Hepatocyte (in vitro differentiated cells): ENCODE data around the gene FXYD6. TPM values are rescaled to one million over a fixed set of nuclear protein-coding genes. Genes with fewer than 3 reads are reported as not detected.
"Not testable (repeated sequence)": the region's sequence is repeated elsewhere in the genome, so short reads cannot be mapped to it uniquely, and the experiment has no call there.

ENCODE experiments used
- DNase-seq: peaks from one replicate; pipeline ENCODE4 v3.0.0-alpha.2; 2016; ENCODE audit warnings: low spot score
- H2AFZ ChIP-seq: fragments of 200-600 bp; sonication (generic); 2 replicates; pipeline ENCODE4 v1.6.0; 2016; ENCODE audit warnings: antibody characterized with exemption, mild to moderate bottlenecking
- H3K27ac ChIP-seq: fragments of 200-600 bp; sonication (generic); 2 replicates; pipeline ENCODE4 v1.5.1; 2016; ENCODE audit warnings: mild to moderate bottlenecking
- H3K27me3 ChIP-seq: fragments of 200-600 bp; sonication (generic); 2 replicates; pipeline ENCODE4 v1.6.1; 2016
- H3K36me3 ChIP-seq: fragments of 200-600 bp; sonication (generic); replicated peaks from 2 replicates; pipeline ENCODE4 v1.5.1; 2016; ENCODE audit warnings: low read depth; ENCODE audit not compliant: insufficient read depth
- H3K4me1 ChIP-seq: fragments of 200-600 bp; sonication (generic); 2 replicates; pipeline ENCODE4 v1.5.1; 2016; ENCODE audit warnings: mild to moderate bottlenecking, moderate library complexity; ENCODE audit not compliant: insufficient read depth
- H3K4me2 ChIP-seq: fragments of 200-600 bp; sonication (generic); 2 replicates; pipeline ENCODE4 v1.6.0; 2016
- H3K4me3 ChIP-seq: fragments of 200-600 bp; sonication (generic); 2 replicates; pipeline ENCODE4 v1.5.1; 2016; ENCODE audit warnings: mild to moderate bottlenecking
- H3K79me2 ChIP-seq: fragments of 200-600 bp; sonication (generic); 2 replicates; pipeline ENCODE4 v1.6.0; 2017; ENCODE audit warnings: mild to moderate bottlenecking
- H3K9me2 ChIP-seq: fragments of 200-600 bp; sonication (generic); replicated peaks from 2 replicates; pipeline ENCODE4 v1.6.0; 2017; ENCODE audit warnings: mild to moderate bottlenecking; ENCODE audit not compliant: insufficient read depth
- H3K9me3 ChIP-seq: fragments of 200-600 bp; sonication (generic); 2 replicates; pipeline ENCODE4 v1.5.1; 2016; ENCODE audit warnings: low read depth, mild to moderate bottlenecking
- H4K20me1 ChIP-seq: fragments of 200-600 bp; sonication (generic); 2 replicates; pipeline ENCODE4 v1.6.0; 2016; ENCODE audit warnings: mild to moderate bottlenecking; ENCODE audit not compliant: insufficient read depth, poor library complexity, severe bottlenecking
- CTCF ChIP-seq: fragments of 200-600 bp; sonication (generic); IDR thresholded peaks from 2 replicates; pipeline ENCODE4 v1.5.1; 2016; ENCODE audit warnings: antibody characterized with exemption, mild to moderate bottlenecking; ENCODE audit not compliant: poor library complexity
- EZH2 ChIP-seq: fragments of 200-600 bp; sonication (generic); IDR thresholded peaks from 2 replicates; pipeline ENCODE4 v1.6.1; 2016; ENCODE audit warnings: antibody characterized with exemption, mild to moderate bottlenecking, borderline replicate concordance
- EZH2phosphoT487 ChIP-seq: fragments of 200-600 bp; sonication (generic); IDR thresholded peaks from one replicate; pipeline ENCODE4 v1.6.1; 2018; ENCODE audit warnings: antibody characterized with exemption, mild to moderate bottlenecking, low read depth, moderate library complexity; ENCODE audit not compliant: unreplicated experiment, severe bottlenecking
- WGBS: methylation state at CpG from one replicate; pipeline ENCODE4 v1.1.6; 2016; ENCODE audit warnings: low lambda C conversion rate; ENCODE audit errors: missing lambda C conversion rate; 5-methylcytosine and 5-hydroxymethylcytosine counted together
- polyA plus RNA-seq: library from polyadenylated mRNA; unstranded; fragments of >200 nt; fragmentation: Nextera tagmentation; extraction: Ambion mirVana; gene quantifications from 2 replicates; pipeline ENCODE4 v1.2.1, GENCODE V29; 2016
- total RNA-seq: library from RNA; depleted of rRNA; stranded (reverse); fragments of >200 nt; gene quantifications from 2 replicates; pipeline ENCODE4 v1.2.3, GENCODE V29; 2014

Gene FXYD6
- total and polyA plus RNA-seq, 2 experiments from 2014 or later, result 28.3 to 56.9 TPM

DNA sequence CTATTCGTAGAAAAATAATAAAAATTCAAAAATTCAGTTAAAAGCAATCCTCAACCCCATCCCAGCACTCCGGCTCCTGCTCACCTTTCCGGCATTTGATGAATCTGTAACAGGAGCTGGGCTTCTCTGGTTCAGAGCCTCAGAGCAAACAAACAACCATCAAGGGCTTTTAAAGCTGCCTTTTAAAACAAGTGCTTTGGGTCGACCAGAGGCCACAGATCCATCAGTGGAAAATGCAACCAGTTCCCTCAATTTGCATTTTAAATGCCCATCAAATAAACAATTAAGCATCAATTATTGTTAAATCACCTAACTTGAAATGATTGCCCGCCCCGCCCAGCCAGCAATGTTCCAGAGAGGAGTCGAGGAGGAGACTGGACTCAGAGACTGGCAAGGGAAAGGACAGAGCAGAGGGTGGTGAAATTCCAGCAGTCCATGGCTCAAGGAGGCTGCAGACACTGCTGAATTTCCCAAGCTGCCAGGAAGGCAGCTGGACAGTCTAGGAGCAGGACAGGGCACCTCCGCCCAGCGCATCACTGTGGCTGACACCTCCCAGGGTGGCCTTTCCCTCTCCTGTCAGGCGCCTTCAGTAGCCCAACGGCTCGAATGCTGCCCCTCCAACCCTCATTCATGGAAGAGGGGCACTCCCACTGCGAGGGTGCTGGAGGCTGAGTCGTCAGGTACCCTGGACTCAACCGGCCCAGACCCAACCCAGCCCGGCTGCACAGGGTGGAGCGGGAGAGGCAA, 7.5 kb downstream of the FXYD6 start:
- Histone ChIP-seq H3K27me3 (peaks cover 6% of the 10 kb centered on the region), H3K9me2 (no peaks in the 10 kb centered on the region), H3K79me2 (peaks cover 2% of the 10 kb centered on the region), H3K36me3 (no peaks in the 10 kb centered on the region), H3K4me3 (no peak overlapping the region), H3K4me1 (peaks cover 19% of the 10 kb centered on the region), H4K20me1 (no peaks in the 10 kb centered on the region), H3K4me2 (no peak overlapping the region), H3K9me3 (no peaks in the 10 kb centered on the region), H3K27ac (peak overlapping the region; percentile 31), H2AFZ (no peak overlapping the region)
- 72% methylated on average over 17 of the region's 17 CpGs for WGBS
- TF ChIP-seq EZH2 (no peak), CTCF (no peak), EZH2phosphoT487 (no peak)
- no peak for DNase-seq

DNA sequence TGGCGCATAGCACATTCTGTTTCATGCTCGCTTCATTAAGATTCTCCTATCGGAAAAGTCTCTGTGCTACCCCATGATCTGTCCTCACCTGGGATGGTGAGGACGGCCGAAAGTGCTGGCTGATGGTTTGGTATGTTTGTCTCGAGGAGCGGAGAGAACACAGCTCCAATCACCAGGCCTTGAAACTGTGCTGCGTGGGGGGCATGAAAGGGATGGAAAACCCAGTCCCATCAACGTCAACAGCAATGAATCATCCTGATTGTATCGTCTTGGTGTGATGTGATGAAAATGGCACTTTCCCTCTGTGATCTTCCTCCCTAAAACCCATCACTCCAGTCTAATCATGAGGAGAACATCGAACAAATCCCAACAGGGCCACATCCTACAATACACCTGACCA, 8.4 kb downstream of the FXYD6 start:
- H3K9me3 ChIP-seq, result no peaks in the 10 kb centered on the region
- H4K20me1 ChIP-seq, result no peaks in the 10 kb centered on the region
- H3K4me1 ChIP-seq, result peaks cover 19% of the 10 kb centered on the region
- no peak overlapping the region for H3K4me3 ChIP-seq
- no peak overlapping the region for H3K27ac ChIP-seq
- H3K36me3 ChIP-seq, result no peaks in the 10 kb centered on the region
- no peaks in the 10 kb centered on the region for H3K27me3 ChIP-seq
- H3K79me2 ChIP-seq, result peaks cover 2% of the 10 kb centered on the region
- WGBS, result 76% methylated on average over 11 of the region's 11 CpGs
- H3K9me2 ChIP-seq, result no peaks in the 10 kb centered on the region
- no peak overlapping the region for H3K4me2 ChIP-seq
- TF ChIP-seq CTCF (no peak), EZH2phosphoT487 (no peak), EZH2 (no peak)
- H2AFZ ChIP-seq, result no peak overlapping the region
- DNase-seq, result no peak

GRCh38 chr11:117866526-117866925, 9.9 kb downstream of the FXYD6 start:
- Histone ChIP-seq H3K9me2 (no peaks in the 10 kb centered on the region), H3K79me2 (peaks cover 8% of the 10 kb centered on the region), H2AFZ (no peak overlapping the region), H3K36me3 (no peaks in the 10 kb centered on the region), H3K27me3 (no peaks in the 10 kb centered on the region), H4K20me1 (no peaks in the 10 kb centered on the region), H3K27ac (no peak overlapping the region), H3K4me3 (no peak overlapping the region), H3K4me1 (peaks cover 24% of the 10 kb centered on the region), H3K4me2 (no peak overlapping the region), H3K9me3 (no peaks in the 10 kb centered on the region)
- WGBS, result 89% methylated on average over 5 of the region's 5 CpGs
- DNase-seq, result no peak
- TF ChIP-seq EZH2, result no peak
- no peak for TF ChIP-seq CTCF
- no peak for TF ChIP-seq EZH2phosphoT487

- H3K27me3 ChIP-seq, H3K36me3 ChIP-seq, H4K20me1 ChIP-seq, H3K4me2 ChIP-seq, H3K9me3 ChIP-seq, H3K9me2 ChIP-seq, H2AFZ ChIP-seq, H3K27ac ChIP-seq, H3K4me3 ChIP-seq, DNase-seq, H3K79me2 ChIP-seq: not testable (repeated sequence)
- 95% methylated on average over 13 of the region's 13 CpGs for WGBS
- H3K4me1 ChIP-seq, result peaks cover 24% of the 10 kb centered on the region
These were observed 10.9 kb downstream of the FXYD6 start for GRCh38 chr11:117865546-117865945.
